ENCODE measurements around the gene TRAF7.

TRAF7 gene

DNA sequence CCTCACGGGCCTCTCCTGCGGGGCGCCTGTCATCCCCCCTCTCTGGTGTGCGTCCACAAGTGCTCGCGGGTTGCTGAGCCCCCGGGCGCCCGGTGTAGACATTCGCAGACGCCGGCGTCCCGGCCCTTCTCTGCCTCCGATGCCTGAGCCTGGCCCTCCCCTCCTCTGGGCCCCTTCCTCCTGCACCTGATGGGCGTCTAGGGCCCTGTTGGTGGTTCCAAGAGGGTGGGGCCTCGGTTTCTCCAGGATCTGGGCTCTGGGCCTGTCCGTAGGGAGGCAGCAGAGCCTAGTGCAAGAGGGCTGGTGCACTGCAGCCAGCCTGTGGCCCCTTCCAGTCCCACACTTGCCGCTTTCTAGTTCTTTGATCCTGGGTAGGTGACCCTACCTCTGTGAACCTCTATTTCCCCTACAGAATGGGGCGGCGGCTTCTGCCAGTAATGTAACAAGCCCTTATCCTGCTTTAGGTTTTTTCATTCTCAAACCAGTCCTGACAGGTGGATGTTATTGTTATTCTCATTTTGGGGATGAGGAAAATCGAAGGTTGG lies 68.4 kb downstream of the TRAF7 start:
- peak; percentile 56 for DNase-seq (ENCODE audit: extremely low spot score)
- ChIA-PET CTCF (no interaction called here), POLR2A (no interaction called here)
- TF ChIP-seq, protein P1, sequence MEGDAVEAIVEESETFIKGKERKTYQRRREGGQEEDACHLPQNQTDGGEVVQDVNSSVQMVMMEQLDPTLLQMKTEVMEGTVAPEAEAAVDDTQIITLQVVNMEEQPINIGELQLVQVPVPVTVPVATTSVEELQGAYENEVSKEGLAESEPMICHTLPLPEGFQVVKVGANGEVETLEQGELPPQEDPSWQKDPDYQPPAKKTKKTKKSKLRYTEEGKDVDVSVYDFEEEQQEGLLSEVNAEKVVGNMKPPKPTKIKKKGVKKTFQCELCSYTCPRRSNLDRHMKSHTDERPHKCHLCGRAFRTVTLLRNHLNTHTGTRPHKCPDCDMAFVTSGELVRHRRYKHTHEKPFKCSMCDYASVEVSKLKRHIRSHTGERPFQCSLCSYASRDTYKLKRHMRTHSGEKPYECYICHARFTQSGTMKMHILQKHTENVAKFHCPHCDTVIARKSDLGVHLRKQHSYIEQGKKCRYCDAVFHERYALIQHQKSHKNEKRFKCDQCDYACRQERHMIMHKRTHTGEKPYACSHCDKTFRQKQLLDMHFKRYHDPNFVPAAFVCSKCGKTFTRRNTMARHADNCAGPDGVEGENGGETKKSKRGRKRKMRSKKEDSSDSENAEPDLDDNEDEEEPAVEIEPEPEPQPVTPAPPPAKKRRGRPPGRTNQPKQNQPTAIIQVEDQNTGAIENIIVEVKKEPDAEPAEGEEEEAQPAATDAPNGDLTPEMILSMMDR (IDR thresholded peaks at IDR 0.05; ENCODE audit: control extremely low read depth, extremely low read depth, low read depth, missing control alignments) = peak; percentile 25

- ChIA-PET POLR2A (no interaction called here), CTCF (interaction anchor here (1.3 kb wide), 2 partner anchors 25 to 275 kb away, joined by 3 to 5 read pairs; partner anchors contain the start of gene ECI1)
- DNase-seq (ENCODE audit: extremely low spot score) = no peak
- TF ChIP-seq, protein P1 (IDR thresholded peaks at IDR 0.05; ENCODE audit: control extremely low read depth, extremely low read depth, low read depth, missing control alignments) = no peak
Observed at GRCh38 chr16:2226245-2226793, 70.7 kb downstream of the TRAF7 start.

DNA sequence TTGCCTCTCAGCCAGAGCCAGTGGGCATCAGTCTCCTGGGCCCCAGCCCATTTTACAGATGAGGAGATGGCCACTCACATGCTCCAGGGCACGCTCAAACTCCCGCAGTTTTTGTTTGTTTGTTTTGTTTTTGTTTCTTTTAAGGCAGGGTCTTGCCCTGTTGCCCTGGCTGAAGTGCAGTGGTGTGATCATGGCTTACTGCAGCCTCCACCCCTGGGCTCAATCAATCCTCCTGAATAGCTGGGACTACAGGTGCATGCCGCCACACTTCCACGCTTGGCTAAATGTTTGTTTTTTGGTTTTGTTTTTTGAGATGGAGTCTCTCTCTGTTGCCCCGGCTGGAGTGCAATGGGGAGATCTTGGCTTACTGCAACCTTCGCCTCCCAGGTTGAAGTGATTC lies 71.3 kb downstream of the TRAF7 start:
- DNase-seq (ENCODE audit: extremely low spot score) = no peak
- POLR2A ChIA-PET = no interaction called here
- TF ChIP-seq, protein P1 (IDR thresholded peaks at IDR 0.05; ENCODE audit: control extremely low read depth, extremely low read depth, low read depth, missing control alignments) = no peak
- CTCF ChIA-PET = interaction anchor here (1.3 kb wide), 2 partner anchors 25 to 274 kb away, joined by 3 to 5 read pairs; partner anchors contain the start of gene ECI1

Measured in GM10248 (cell line).